ENCODE results near the gene PTGS1.
A peak's percentile ranks its signal among the peaks of the same experiment; 100 is the strongest.

PTGS1 gene

GRCh38 chr9:122383992-122384461 is 13.2 kb downstream of the PTGS1 start:
- no peak for TF ChIP-seq JUND (IDR thresholded peaks at IDR 0.05; ENCODE audit: low read depth)
- no peak for DNase-seq (ENCODE audit: low read depth in 1 of 2, low spot score in 1 of 2)
- in situ Hi-C loops (cut with HindIII; ENCODE audit: low pct_unique_long_range_greater_than_20kb, low sequenced_read_pairs), result no loop called here

- no peak for TF ChIP-seq JUND (IDR thresholded peaks at IDR 0.05; ENCODE audit: low read depth)
- no peak for DNase-seq (ENCODE audit: low read depth in 1 of 2, low spot score in 1 of 2)
- in situ Hi-C loops (cut with HindIII; ENCODE audit: low pct_unique_long_range_greater_than_20kb, low sequenced_read_pairs), result no loop called here
Measured at GRCh38 chr9:122386311-122386872, 15.6 kb downstream of the PTGS1 start.

- no peak for TF ChIP-seq JUND (IDR thresholded peaks at IDR 0.05; ENCODE audit: low read depth)
- no peak for DNase-seq (ENCODE audit: low read depth in 1 of 2, low spot score in 1 of 2)
- in situ Hi-C loops (cut with HindIII; ENCODE audit: low pct_unique_long_range_greater_than_20kb, low sequenced_read_pairs), result no loop called here
Measured at GRCh38 chr9:122387536-122387935, 16.7 kb downstream of the PTGS1 start.

GRCh38 chr9:122389195-122389594 is 18.4 kb downstream of the PTGS1 start:
- DNase-seq (ENCODE audit: low read depth in 1 of 2, low spot score in 1 of 2), result no peak
- no peak for TF ChIP-seq JUND (IDR thresholded peaks at IDR 0.05; ENCODE audit: low read depth)
- in situ Hi-C loops (cut with HindIII; ENCODE audit: low pct_unique_long_range_greater_than_20kb, low sequenced_read_pairs), result no loop called here

GRCh38 chr9:122389799-122390481 is 19.1 kb downstream of the PTGS1 start:
- no peak for TF ChIP-seq JUND (IDR thresholded peaks at IDR 0.05; ENCODE audit: low read depth)
- peak; percentile 55 to 75 for DNase-seq (ENCODE audit: low read depth in 1 of 2, low spot score in 1 of 2)
- in situ Hi-C loops (cut with HindIII; ENCODE audit: low pct_unique_long_range_greater_than_20kb, low sequenced_read_pairs), result no loop called here

- DNase-seq (ENCODE audit: low read depth in 1 of 2, low spot score in 1 of 2), result no peak
- in situ Hi-C loops (cut with HindIII; ENCODE audit: low pct_unique_long_range_greater_than_20kb, low sequenced_read_pairs), result no loop called here
- no peak for TF ChIP-seq JUND (IDR thresholded peaks at IDR 0.05; ENCODE audit: low read depth)
Measured at GRCh38 chr9:122392284-122392683, 21.5 kb downstream of the PTGS1 start.

GRCh38 chr9:122392714-122393113 is 21.9 kb downstream of the PTGS1 start:
- in situ Hi-C loops (cut with HindIII; ENCODE audit: low pct_unique_long_range_greater_than_20kb, low sequenced_read_pairs), result no loop called here
- TF ChIP-seq JUND (IDR thresholded peaks at IDR 0.05; ENCODE audit: low read depth), result no peak
- DNase-seq (ENCODE audit: low read depth in 1 of 2, low spot score in 1 of 2), result no peak

- TF ChIP-seq JUND (IDR thresholded peaks at IDR 0.05; ENCODE audit: low read depth), result no peak
- in situ Hi-C loops (cut with HindIII; ENCODE audit: low pct_unique_long_range_greater_than_20kb, low sequenced_read_pairs), result no loop called here
- DNase-seq (ENCODE audit: low read depth in 1 of 2, low spot score in 1 of 2), result no peak
Measured at GRCh38 chr9:122393284-122393983, 22.6 kb downstream of the PTGS1 start.

GRCh38 chr9:122394265-122395125 is 23.7 kb downstream of the PTGS1 start:
- in situ Hi-C loops (cut with HindIII; ENCODE audit: low pct_unique_long_range_greater_than_20kb, low sequenced_read_pairs), result no loop called here
- TF ChIP-seq JUND (IDR thresholded peaks at IDR 0.05; ENCODE audit: low read depth), result no peak
- no peak for DNase-seq (ENCODE audit: low read depth in 1 of 2, low spot score in 1 of 2)

GRCh38 chr9:122396614-122397148 is 25.9 kb downstream of the PTGS1 start:
- in situ Hi-C loops (cut with HindIII; ENCODE audit: low pct_unique_long_range_greater_than_20kb, low sequenced_read_pairs), result no loop called here
- no peak for TF ChIP-seq JUND (IDR thresholded peaks at IDR 0.05; ENCODE audit: low read depth)
- DNase-seq (ENCODE audit: low read depth in 1 of 2, low spot score in 1 of 2), result no peak

GRCh38 chr9:122397749-122398148 is 26.9 kb downstream of the PTGS1 start:
- in situ Hi-C loops (cut with HindIII; ENCODE audit: low pct_unique_long_range_greater_than_20kb, low sequenced_read_pairs), result no loop called here
- no peak for TF ChIP-seq JUND (IDR thresholded peaks at IDR 0.05; ENCODE audit: low read depth)
- no peak for DNase-seq (ENCODE audit: low read depth in 1 of 2, low spot score in 1 of 2)

GRCh38 chr9:122398371-122398924 is 27.6 kb downstream of the PTGS1 start:
- no peak for TF ChIP-seq JUND (IDR thresholded peaks at IDR 0.05; ENCODE audit: low read depth)
- in situ Hi-C loops (cut with HindIII; ENCODE audit: low pct_unique_long_range_greater_than_20kb, low sequenced_read_pairs), result no loop called here
- DNase-seq (ENCODE audit: low read depth in 1 of 2, low spot score in 1 of 2), result no peak
